NCI-H524 (cell line): ENCODE data around the gene AFG1L.
"Not testable (repeated sequence)": the region's sequence is repeated elsewhere in the genome, so short reads cannot be mapped to it uniquely, and the experiment has no call there.

Experiments
- DNase-seq, 2 experiments: peaks; one replicate each; lab custom pipeline; 2025; lab: John Stamatoyannopoulos, UW

Gene AFG1L

DNA sequence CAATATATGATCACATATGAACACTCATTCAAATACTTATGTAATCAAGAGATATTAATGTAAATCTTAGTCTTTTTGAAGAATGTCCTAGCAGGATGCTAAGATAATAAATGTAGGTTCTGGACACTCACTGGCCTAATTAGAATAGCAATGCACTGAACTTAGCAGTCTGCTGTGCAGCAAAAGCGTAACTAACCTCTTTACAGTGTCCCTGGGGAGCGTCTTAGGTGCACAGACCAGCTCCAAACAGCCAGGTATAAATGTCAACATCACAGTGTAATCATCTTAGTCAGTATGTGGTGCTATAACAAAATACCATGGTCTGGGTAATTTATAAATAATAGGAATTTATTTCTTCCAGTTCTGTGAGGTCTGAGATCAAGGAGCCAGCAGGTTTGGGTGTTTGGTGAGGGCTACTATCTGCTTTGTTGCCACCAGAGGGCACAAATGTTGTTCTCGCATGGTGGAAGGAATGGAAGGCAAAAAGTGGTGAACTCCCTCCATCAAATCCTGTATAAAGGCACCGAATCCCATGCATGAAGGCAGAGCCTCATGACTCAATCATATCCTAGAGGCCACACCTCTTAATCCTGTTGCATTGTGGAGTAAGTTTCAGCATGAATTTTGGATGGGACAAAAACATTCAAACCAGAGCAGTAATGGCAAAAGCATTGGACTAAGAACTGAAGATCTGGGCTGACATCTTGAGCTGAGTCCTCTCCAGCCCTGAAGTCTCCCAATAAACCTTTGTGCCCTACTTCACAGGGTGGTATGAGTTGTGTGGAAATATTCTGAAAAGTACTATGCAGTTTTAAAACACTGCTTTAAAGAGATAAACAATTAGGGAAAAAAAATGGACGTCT is 224.1 kb downstream of the AFG1L start:
- DNase-seq = peak in 1 of 2 experiments; percentile 45

DNA sequence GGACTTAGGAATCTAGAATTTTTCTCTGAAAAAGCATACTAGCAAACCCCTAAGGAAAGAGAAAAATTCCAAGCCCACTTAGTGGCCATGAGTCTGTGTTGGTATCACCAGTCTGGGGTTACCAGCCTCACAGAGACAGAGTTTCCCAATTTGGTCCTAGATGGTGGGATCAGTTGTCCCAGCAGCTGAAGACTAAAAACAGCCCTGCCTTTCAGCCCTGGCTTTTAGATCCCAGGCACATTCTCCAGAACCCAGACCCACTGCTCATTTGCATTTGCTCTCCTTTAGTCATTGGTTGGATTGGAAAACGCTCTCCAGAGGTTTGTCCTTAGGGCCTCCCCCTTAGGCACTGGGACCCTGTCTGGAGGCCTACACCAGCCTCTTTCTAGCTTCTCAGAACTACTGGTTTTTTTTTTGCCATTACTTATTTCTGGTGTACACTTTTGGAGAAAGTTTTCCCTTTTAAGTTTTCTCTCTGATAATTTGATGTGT is 226.8 kb downstream of the AFG1L start:
- DNase-seq = no peak

DNA sequence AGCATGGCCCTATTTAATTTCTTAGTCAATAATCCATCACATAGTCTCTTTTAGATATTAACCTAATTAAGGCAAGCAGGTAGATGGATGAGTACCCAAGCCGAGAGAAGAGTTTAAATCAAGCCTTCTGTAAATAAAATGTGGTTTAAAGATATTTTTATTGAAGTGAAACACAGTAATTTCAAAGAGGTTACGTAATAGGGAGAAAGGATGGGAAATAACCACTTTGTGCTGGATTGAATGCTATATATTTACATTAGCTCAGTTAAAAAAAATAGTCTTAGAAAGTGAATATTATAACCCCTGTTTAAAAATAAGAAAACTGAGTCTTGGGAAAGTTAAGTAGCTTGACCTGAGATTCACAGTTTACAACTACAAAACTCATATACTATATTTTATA is 228.8 kb downstream of the AFG1L start:
- no peak for DNase-seq

- DNase-seq = no peak
Observed at GRCh38 chr6:108524528-108525248, 229.8 kb downstream of the AFG1L start.

GRCh38 chr6:108526739-108527174 is 231.9 kb downstream of the AFG1L start:
- DNase-seq = peak in 1 of 2 experiments; percentile 36

DNA sequence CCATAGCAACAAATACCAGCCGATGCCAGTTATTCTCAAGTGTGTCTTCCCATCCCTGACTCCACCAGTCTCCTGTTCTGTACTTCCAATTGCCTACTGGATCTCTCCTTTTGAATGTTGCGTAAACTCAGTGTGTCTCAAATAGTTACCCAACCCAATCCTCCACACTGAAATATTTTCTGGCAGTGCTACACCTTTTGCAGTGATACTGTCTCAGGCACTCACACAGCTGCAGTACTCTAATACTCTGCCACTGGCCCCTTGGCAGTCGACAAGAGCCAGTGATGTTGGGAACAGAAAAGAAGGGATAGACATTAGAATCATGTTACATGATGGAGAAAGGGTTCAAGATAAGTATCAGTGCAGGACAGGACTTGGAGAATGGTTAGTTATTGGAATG is 234.0 kb downstream of the AFG1L start:
- no peak for DNase-seq

DNA sequence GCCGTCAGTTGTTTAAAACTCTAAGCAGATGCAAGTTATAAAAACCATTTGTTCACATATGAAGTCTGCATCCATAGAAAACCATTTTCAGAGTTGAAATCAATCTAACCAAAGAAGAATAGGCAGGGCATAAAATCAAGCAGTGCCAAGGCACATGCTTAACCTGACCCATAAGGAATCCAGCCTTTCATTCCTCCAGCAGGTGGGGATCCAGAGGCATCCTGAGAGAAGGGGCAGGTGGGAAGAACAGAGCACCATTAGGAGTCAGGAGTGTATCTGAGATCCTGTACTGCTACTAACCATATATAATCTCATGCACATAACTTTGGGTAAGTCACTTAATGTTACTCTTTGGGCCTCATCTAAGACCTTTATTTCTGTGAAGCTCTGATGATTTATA is 236.5 kb downstream of the AFG1L start:
- peak in 1 of 2 experiments; percentile 15 for DNase-seq

- no peak for DNase-seq
Observed at GRCh38 chr6:108535114-108535742, 240.4 kb downstream of the AFG1L start.

GRCh38 chr6:108535920-108536535 is 241.2 kb downstream of the AFG1L start:
- DNase-seq = not testable (repeated sequence)

DNA sequence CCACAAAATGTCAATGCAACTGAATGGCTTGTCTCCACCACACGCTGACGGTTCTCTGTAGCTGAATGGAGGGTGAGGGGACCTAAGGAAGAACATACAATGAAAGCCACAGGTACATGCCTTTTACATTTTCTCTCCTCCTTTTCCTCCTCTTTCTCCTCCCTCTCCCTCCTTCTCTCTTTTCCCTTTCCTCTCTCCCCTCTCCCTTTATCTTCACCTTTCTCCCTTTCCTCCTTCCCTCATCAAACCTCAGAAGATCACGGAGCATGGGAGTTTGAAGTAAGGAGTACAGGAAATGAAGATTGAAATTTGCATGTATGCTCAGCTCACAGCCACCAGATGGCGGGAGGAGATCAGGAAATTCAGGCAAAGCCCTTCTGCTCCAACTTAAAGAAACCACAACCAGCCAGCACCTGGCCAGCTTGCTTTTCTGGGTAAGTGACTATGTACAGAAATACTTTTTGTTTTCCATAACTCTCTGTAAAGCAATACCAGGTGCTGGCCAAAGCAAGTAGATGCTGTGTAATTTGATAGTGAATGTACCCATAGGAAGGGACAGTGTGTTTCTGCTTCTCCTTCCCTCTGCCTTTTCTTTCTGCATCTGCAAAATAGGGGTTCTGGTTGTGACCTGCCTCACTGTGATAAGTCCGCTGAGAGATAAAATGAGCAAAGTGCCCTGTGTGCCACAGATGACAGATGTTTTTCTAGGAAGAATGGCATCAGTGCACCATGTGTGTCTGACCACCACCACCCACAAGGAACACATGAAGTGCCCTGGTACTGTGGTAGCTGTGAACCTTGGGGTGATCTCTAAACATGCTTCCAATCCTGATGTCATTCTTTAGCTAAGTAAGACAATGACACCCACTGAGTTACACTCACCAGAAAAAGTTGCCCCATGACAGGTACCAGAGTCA is 247.2 kb downstream of the AFG1L start:
- peak; percentile 79 to 80 for DNase-seq

DNA sequence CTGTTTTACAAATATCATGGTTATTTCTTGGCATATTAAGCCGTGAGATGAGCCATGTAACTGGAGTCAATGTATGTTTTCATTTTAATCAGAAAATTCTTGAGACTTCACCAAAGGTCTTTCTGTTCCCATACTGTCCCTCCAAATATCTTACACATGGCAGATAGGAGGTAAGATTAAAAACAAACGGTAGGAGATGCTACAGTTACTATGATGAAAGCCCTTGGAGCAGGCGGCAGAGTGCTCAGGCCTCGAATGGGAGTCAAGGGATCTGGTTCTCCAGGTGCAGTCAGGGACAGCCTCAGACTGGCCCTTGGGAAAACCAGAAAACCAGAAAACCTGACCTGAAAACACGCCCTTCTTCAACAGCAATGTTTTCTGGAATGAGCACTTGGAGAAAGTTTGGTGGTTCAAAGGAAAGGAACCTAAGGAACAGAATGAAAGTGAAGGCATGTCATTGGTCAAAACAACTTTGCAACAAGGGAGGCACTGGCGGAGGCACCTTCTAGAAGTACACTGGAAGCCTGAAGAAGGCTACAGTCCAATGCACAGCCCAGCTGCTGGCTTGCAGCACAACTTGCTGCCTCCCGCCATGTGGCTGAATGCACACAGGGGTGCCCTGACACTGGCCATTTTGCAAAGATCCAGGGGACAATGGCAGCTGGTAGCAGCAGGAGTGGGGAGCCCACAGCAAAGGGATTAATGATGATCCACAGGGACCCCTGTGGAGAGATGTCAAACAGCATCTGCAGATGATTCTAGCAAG is 248.5 kb downstream of the AFG1L start:
- DNase-seq = peak; percentile 70 to 80

DNA sequence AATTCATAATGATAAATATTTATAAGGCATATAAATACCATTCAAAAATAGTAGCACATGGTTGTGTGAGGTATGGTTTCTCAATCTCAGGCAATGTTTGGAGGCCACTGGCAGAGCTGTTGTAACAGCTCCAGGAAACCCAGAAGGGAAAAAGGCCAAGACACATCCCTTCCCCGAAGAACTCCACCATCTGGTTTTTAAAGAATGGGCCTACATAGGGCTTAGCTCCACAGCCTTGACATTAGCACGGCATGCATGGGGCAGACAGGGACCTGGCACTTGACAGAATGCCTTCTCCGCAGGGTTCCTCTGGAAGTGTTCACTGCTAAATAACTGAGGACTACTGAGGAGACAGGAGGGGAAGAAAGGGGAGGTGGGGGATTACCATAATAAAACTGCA is 249.8 kb downstream of the AFG1L start:
- peak; percentile 53 to 65 for DNase-seq

- no peak for DNase-seq
Observed at GRCh38 chr6:108546079-108547049, 251.5 kb downstream of the AFG1L start.

GRCh38 chr6:108549241-108549640 is 254.4 kb downstream of the AFG1L start:
- DNase-seq = no peak

DNA sequence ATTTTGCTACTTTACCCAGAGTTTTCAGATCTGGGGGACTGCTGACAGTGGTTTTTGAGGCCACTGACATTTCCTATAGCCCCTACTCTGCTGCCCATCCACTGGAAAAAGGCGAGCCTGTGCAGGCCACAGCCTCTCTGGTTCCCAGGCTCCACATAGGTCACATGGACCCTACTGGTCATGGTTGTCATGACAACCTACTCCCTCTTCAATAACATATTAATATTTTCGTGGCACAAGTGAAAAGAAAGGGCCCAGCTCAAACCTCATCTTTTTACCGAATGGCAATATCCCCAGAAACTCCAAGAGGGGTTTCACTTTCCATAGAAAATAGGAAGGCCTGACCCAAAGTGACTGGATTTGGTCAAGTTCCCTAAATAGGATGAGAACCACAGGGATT is 254.9 kb downstream of the AFG1L start:
- DNase-seq = no peak

GRCh38 chr6:108550256-108550655 is 255.4 kb downstream of the AFG1L start:
- DNase-seq = no peak

GRCh38 chr6:108555399-108556052 is 260.7 kb downstream of the AFG1L start:
- DNase-seq = no peak

DNA sequence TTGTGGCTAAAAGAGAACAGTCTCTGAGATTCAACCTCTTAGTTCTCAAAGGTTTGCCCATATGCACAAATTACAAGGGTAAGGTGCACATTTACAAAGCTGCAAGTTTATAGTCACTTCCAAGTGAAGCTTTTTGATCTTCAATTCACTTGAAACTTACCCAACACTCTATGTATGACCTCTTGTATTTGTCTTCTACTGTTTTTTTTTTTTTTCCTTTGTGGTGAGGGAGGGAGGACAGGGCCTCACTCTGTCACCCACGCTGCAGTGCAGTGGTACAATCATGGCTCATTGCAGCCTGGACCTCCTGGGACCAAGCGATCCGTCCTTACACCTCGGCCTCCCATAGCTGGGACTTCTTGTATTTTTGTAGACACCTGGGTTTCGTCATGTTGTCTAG is 261.4 kb downstream of the AFG1L start:
- no peak for DNase-seq
